Measurements from ENCODE around the gene CDK5. TPM values are rescaled to one million over a fixed set of nuclear protein-coding genes. Genes with fewer than 3 reads are reported as not detected.

Gene CDK5
- total RNA-seq, 1 experiment from 2014 or later = 12.2 TPM

- no peaks in the 10 kb centered on the region for H3K9me3 Mint-ChIP-seq (ENCODE audit: unreplicated experiment)
- no peak overlapping the region for H3K27ac Mint-ChIP-seq (ENCODE audit: low read depth, unreplicated experiment)
- no peak for TF ChIP-seq CTCF (IDR thresholded peaks at IDR 0.05; ENCODE audit: unreplicated experiment)
- intact Hi-C loops (cut with micrococcal nuclease) = no loop called here
- H3K36me3 Mint-ChIP-seq (ENCODE audit: insufficient read depth, unreplicated experiment) = peaks cover 77% of the 10 kb centered on the region
- POLR2A ChIA-PET = interaction anchor here (0.7 to 1.2 kb wide), 3 partner anchors 10 to 26 kb away, joined by 3 read pairs; partner anchors contain the start of gene CDK5
- CTCF ChIA-PET = interaction anchor here (0.9 to 1.5 kb wide), 4 partner anchors 23 to 44 kb away, joined by 3 to 12 read pairs (median 3); partner anchors contain the start of gene ABCB8
- no peak overlapping the region for H3K4me3 Mint-ChIP-seq (ENCODE audit: unreplicated experiment)
- no TSS peak for BruUV-seq (replicated peaks)
- no peak for DNase-seq (ENCODE audit: unreplicated experiment)
- H3K4me1 Mint-ChIP-seq (ENCODE audit: insufficient read depth, unreplicated experiment) = peaks cover 4% of the 10 kb centered on the region
- no peaks in the 10 kb centered on the region for H3K27me3 Mint-ChIP-seq (ENCODE audit: insufficient read depth, unreplicated experiment)
Observed at GRCh38 chr7:151068069-151068773, 10.5 kb upstream of the CDK5 start.

GRCh38 chr7:151066273-151066974 is 8.7 kb upstream of the CDK5 start:
- Mint-ChIP-seq H3K4me3 (ENCODE audit: unreplicated experiment) (no peak overlapping the region), H3K27ac (ENCODE audit: low read depth, unreplicated experiment) (no peak overlapping the region), H3K27me3 (ENCODE audit: insufficient read depth, unreplicated experiment) (no peaks in the 10 kb centered on the region), H3K9me3 (ENCODE audit: unreplicated experiment) (no peaks in the 10 kb centered on the region), H3K4me1 (ENCODE audit: insufficient read depth, unreplicated experiment) (peaks cover 11% of the 10 kb centered on the region), H3K36me3 (ENCODE audit: insufficient read depth, unreplicated experiment) (peaks cover 71% of the 10 kb centered on the region)
- intact Hi-C loops (cut with micrococcal nuclease) = no loop called here
- TF ChIP-seq CTCF (IDR thresholded peaks at IDR 0.05; ENCODE audit: unreplicated experiment) = no peak
- BruUV-seq (replicated peaks) = no TSS peak
- DNase-seq (ENCODE audit: unreplicated experiment) = no peak
- CTCF ChIA-PET = interaction anchor here (0.5 to 1.1 kb wide), 4 partner anchors 9 to 1893 kb away, joined by 4 read pairs; partner anchors contain the start of gene CDK5
- POLR2A ChIA-PET = no interaction called here

- Mint-ChIP-seq H3K4me3 (ENCODE audit: unreplicated experiment) (no peak overlapping the region), H3K27ac (ENCODE audit: low read depth, unreplicated experiment) (no peak overlapping the region), H3K27me3 (ENCODE audit: insufficient read depth, unreplicated experiment) (no peaks in the 10 kb centered on the region), H3K9me3 (ENCODE audit: unreplicated experiment) (no peaks in the 10 kb centered on the region), H3K4me1 (ENCODE audit: insufficient read depth, unreplicated experiment) (peaks cover 19% of the 10 kb centered on the region), H3K36me3 (ENCODE audit: insufficient read depth, unreplicated experiment) (peaks cover 70% of the 10 kb centered on the region)
- DNase-seq (ENCODE audit: unreplicated experiment) = no peak
- TF ChIP-seq CTCF (IDR thresholded peaks at IDR 0.05; ENCODE audit: unreplicated experiment) = no peak
- no TSS peak for BruUV-seq (replicated peaks)
- POLR2A ChIA-PET = no interaction called here
- CTCF ChIA-PET = interaction anchor here (0.7 to 0.9 kb wide), 2 partner anchors 22 to 45 kb away, joined by 4 read pairs; no protein-coding TSS in a partner anchor
- intact Hi-C loops (cut with micrococcal nuclease) = no loop called here
Observed at GRCh38 chr7:151065516-151065915, 7.8 kb upstream of the CDK5 start.

- Mint-ChIP-seq H3K27ac (ENCODE audit: low read depth, unreplicated experiment) (no peak overlapping the region), H3K27me3 (ENCODE audit: insufficient read depth, unreplicated experiment) (no peaks in the 10 kb centered on the region), H3K9me3 (ENCODE audit: unreplicated experiment) (no peaks in the 10 kb centered on the region), H3K4me3 (ENCODE audit: unreplicated experiment) (no peak overlapping the region), H3K36me3 (ENCODE audit: insufficient read depth, unreplicated experiment) (peaks cover 69% of the 10 kb centered on the region), H3K4me1 (ENCODE audit: insufficient read depth, unreplicated experiment) (peaks cover 19% of the 10 kb centered on the region)
- POLR2A ChIA-PET = no interaction called here
- DNase-seq (ENCODE audit: unreplicated experiment) = no peak
- BruUV-seq (replicated peaks) = no TSS peak
- intact Hi-C loops (cut with micrococcal nuclease) = no loop called here
- CTCF ChIA-PET = interaction anchor here (0.6 to 0.9 kb wide), 2 partner anchors 27 to 46 kb away, joined by 3 to 4 read pairs; no protein-coding TSS in a partner anchor
- TF ChIP-seq CTCF (IDR thresholded peaks at IDR 0.05; ENCODE audit: unreplicated experiment) = no peak
Observed at GRCh38 chr7:151064993-151065392, 7.3 kb upstream of the CDK5 start.

Measured in MCF 10A (cell line).